Measurements from ENCODE around the gene PPP6R2. TPM values are rescaled to one million over a fixed set of nuclear protein-coding genes. Genes with fewer than 3 reads are reported as not detected.

PPP6R2 gene, protein sequence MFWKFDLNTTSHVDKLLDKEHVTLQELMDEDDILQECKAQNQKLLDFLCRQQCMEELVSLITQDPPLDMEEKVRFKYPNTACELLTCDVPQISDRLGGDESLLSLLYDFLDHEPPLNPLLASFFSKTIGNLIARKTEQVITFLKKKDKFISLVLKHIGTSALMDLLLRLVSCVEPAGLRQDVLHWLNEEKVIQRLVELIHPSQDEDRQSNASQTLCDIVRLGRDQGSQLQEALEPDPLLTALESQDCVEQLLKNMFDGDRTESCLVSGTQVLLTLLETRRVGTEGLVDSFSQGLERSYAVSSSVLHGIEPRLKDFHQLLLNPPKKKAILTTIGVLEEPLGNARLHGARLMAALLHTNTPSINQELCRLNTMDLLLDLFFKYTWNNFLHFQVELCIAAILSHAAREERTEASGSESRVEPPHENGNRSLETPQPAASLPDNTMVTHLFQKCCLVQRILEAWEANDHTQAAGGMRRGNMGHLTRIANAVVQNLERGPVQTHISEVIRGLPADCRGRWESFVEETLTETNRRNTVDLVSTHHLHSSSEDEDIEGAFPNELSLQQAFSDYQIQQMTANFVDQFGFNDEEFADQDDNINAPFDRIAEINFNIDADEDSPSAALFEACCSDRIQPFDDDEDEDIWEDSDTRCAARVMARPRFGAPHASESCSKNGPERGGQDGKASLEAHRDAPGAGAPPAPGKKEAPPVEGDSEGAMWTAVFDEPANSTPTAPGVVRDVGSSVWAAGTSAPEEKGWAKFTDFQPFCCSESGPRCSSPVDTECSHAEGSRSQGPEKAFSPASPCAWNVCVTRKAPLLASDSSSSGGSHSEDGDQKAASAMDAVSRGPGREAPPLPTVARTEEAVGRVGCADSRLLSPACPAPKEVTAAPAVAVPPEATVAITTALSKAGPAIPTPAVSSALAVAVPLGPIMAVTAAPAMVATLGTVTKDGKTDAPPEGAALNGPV
- total RNA-seq = 60.8 and 64.6 TPM in 2 replicates

- intact Hi-C loops (cut with micrococcal nuclease) = loop anchor here (1.0 to 5.0 kb wide), 10 partner anchors 16 to 383 kb away; partner anchors contain the start of genes DENND6B, LMF2, PIM3 and TUBGCP6
These were observed at the start of gene PPP6R2 for GRCh38 chr22:50342651-50343540. Gene PPP6R2 (plus strand): TSS chr22:50343327. CDS start chr22:50393909, 50,582 bp downstream.

GRCh38 chr22:50293441-50294318 is 49.4 kb upstream of the PPP6R2 start:
- intact Hi-C loops (cut with micrococcal nuclease) = no loop called here

DNA sequence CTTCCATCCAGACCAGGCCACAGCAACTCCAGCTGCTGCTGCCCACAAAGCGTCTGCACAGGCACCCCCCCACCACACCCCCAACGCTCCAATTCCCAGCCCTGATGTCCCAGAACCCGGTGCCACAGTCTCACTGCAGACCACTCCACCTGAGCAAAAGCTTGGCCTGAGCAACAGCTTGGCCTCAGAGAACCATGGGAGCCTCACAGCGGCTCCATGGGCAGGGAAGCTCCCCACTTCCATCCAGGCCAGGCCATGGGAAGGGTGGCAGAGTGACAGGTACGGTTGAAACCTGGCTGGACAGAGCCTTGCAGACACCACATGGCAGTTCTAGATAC is 48.8 kb upstream of the PPP6R2 start:
- intact Hi-C loops (cut with micrococcal nuclease) = no loop called here

GRCh38 chr22:50296658-50297490 is 46.3 kb upstream of the PPP6R2 start:
- intact Hi-C loops (cut with micrococcal nuclease) = no loop called here

DNA sequence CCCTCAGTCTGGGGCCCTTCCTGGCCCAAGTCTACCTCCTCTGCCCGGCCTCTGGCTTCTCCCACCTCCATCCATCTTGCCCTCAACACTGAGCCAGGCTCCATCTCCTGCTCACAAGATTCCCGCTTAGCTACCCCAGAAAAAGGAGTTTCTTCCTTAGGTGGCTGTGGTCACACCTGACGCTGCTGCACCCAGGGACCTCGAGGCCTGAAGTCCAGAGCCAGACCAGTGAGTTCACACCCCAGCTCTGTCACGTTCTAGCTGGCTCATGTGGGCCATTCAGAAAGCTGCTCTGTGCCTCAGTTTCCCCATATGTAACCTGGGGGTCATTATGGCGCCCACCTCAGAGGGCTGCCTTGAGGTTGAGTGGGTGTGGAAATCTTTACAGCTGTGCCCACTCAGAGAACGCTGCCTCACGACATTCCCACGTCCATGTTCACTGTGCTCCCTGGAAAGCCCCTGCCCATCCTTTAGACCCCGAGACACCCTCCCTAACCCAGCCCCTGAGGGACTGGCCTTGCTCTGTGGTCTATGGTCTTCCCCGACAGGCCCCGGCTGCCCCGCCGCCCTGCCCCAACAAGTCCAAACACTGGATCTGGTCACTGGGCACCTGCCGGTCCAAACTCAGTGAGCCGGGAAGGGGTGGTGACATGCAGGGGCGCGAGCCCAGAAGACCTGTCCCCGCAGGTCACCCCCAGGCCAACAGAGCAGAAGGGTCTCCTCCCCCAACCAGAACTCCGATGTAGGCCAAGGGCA is 45.4 kb upstream of the PPP6R2 start:
- intact Hi-C loops (cut with micrococcal nuclease) = no loop called here

GRCh38 chr22:50298266-50298637 is 44.9 kb upstream of the PPP6R2 start:
- intact Hi-C loops (cut with micrococcal nuclease) = no loop called here

DNA sequence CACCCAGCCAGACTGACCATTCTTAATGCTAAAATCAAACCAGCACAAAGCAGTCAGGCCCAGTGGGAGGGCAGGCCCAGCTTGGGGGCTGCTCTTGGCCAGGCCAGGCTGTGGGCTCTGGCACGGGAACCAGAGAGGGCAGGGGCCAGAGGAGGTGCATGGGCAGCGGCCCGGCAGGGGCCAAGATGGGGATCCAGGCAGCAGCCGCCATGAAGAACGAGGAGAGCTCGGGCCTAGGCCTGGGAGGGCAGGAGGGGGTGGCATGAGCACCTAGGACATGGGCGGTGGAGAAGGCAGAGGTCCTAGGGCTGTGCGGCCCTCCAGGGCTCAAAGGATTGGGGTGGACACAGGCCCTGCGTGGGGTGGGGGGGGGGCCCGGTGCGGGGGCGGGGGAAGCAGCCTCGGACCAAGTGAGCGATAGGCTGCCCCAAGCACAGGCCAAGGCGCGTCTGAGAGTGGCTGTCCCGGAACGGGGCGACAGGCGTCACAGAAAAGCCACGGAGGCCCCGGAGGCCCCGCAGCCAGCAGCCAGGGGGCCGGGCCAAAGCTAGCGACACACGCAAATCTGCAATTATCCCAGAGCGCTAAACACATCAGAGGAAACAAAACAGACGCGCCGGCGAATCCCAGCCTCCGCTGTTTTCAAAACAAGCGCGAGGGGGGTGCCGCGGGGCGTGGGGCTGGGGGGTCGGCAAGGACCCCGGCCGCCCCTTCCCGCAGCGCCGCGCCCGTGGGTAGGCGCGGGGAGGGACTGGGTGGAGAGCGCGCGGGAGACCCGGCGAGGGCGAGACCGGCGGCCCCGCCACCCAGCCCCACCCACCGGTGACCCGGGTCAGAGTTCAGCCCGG is 44.0 kb upstream of the PPP6R2 start:
- intact Hi-C loops (cut with micrococcal nuclease) = no loop called here

GRCh38 chr22:50299785-50300619 is 43.1 kb upstream of the PPP6R2 start:
- intact Hi-C loops (cut with micrococcal nuclease) = no loop called here

- intact Hi-C loops (cut with micrococcal nuclease) = no loop called here
These were observed 42.4 kb upstream of the PPP6R2 start for GRCh38 chr22:50300620-50301257.

DNA sequence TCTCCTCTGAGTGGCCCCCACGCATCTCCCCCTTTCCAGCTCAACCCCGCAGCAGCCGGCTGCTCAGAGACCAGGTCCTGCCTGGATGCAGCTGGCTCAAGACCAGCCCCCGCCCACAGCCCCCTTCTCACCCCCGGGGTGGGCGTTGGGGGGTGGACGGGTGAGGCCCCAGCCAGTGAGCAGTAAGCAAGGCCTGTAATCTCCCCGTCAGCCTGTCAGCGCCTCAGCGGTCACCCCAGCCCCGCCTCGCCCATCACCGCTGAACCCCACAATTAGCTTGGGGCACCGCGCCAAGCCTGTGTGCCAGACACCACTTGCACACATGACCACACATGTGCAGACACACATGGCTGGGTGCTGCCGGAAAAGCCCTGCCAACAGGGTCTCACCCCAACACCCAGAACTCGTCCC is 41.5 kb upstream of the PPP6R2 start:
- intact Hi-C loops (cut with micrococcal nuclease) = no loop called here

DNA sequence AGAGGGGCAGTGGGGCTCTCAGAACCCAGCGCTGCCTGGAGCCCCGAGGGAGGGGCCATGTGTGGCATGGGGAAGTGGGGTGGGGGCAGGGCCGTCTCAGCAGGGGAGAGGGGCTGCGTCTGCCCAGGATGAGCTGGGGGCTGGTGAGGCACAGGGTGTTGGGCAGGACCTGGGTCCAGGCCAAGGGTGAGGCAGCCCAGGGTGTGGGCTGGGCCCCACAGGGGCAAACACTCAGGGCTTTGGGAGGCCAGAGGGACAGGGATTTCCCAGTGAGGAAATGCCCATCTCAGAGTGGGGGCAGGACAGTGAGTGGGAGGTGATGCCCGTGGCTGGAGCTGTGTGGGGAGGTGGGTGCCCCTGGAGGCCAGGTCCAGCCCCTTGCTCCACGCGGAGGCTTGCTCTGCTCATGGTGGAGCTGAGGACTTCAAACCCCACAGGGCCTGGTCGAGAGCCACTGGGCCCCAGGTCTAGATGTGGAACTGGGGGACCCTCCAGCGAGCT is 41.0 kb upstream of the PPP6R2 start:
- intact Hi-C loops (cut with micrococcal nuclease) = no loop called here

- intact Hi-C loops (cut with micrococcal nuclease) = no loop called here
These were observed 40.6 kb upstream of the PPP6R2 start for GRCh38 chr22:50302564-50302963.

DNA sequence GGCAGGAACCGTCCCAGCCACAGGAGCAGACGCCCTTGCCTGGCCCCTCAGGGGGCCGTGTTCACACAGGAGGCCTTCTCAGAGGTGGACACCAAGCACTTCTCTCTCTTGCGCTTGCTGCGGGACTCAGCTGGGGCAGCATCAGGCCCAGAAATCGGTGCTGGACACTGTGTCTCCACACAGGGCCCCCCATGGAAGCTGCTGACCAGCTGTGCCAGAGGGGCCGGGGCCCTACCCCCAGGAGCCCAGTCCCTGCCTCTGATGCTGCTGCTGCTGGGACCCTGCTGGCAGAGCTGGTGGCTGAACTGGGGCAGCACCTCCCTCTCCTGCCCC is 39.6 kb upstream of the PPP6R2 start:
- intact Hi-C loops (cut with micrococcal nuclease) = no loop called here

GRCh38 chr22:50303848-50304527 is 39.1 kb upstream of the PPP6R2 start:
- intact Hi-C loops (cut with micrococcal nuclease) = no loop called here
